ENCODE results near the gene CHST11.

GRCh38 chr12:104579718-104580495 lies 123.2 kb downstream of the CHST11 start:
- no peak for TF ChIP-seq CTCF (IDR thresholded peaks at IDR 0.05; ENCODE audit: low read depth, low read length, poor library complexity, severe bottlenecking)
- TF ChIP-seq EZH2phosphoT487 (IDR thresholded peaks at IDR 0.05; ENCODE audit: borderline replicate concordance, low read length) = no peak

Data from DOHH2 (cell line).